Measurements from ENCODE around the gene TIMM23B.
"Not testable (repeated sequence)": the region's sequence is repeated elsewhere in the genome, so short reads cannot be mapped to it uniquely, and the experiment has no call there.

- TF ChIP-seq, protein P1, sequence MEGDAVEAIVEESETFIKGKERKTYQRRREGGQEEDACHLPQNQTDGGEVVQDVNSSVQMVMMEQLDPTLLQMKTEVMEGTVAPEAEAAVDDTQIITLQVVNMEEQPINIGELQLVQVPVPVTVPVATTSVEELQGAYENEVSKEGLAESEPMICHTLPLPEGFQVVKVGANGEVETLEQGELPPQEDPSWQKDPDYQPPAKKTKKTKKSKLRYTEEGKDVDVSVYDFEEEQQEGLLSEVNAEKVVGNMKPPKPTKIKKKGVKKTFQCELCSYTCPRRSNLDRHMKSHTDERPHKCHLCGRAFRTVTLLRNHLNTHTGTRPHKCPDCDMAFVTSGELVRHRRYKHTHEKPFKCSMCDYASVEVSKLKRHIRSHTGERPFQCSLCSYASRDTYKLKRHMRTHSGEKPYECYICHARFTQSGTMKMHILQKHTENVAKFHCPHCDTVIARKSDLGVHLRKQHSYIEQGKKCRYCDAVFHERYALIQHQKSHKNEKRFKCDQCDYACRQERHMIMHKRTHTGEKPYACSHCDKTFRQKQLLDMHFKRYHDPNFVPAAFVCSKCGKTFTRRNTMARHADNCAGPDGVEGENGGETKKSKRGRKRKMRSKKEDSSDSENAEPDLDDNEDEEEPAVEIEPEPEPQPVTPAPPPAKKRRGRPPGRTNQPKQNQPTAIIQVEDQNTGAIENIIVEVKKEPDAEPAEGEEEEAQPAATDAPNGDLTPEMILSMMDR (IDR thresholded peaks at IDR 0.05): not testable (repeated sequence)
- not testable (repeated sequence) for TF ChIP-seq POLR2AphosphoS5, POLR2A (IDR thresholded peaks at IDR 0.05)
Measured at GRCh38 chr10:49908290-49909080, 33.4 kb upstream of the TIMM23B start.

Measured in gastroesophageal sphincter (tissue), 3 donors.